GM18951 (cell line): ENCODE data around the gene NCEH1.
A peak's percentile ranks its signal among the peaks of the same experiment; 100 is the strongest.
"Not testable (repeated sequence)": the region's sequence is repeated elsewhere in the genome, so short reads cannot be mapped to it uniquely, and the experiment has no call there.

ENCODE experiments used
- POLR2A ChIP-seq: IDR thresholded peaks from 4 replicates; pipeline ENCODE4 v1.6.1; 2011; ENCODE audit warnings: mild to moderate bottlenecking; ENCODE audit not compliant: insufficient read length, insufficient read depth; ENCODE audit errors: extremely low read depth
- in situ Hi-C: fragments of 300-500 bp; cut with MboI; formaldehyde crosslinking; loops from one replicate; pipeline ENCODE4 v1.12.0; 2022; ENCODE audit warnings: low sequenced_read_pairs, mixed read lengths, inconsistent platforms; ENCODE audit not compliant: unreplicated experiment

Gene NCEH1

GRCh38 chr3:172710664-172711453, at the start of gene NCEH1:
NCEH1 (minus strand) TSS chr3:172711067; CDS start chr3:172710984, 83 bp downstream.
- in situ Hi-C loops = no loop called here
- TF ChIP-seq POLR2A = peak; percentile 91

- in situ Hi-C loops = not testable (repeated sequence)
These were observed 49.5 kb upstream of the NCEH1 start for GRCh38 chr3:172760416-172760815.

GRCh38 chr3:172753125-172753524, 42.3 kb upstream of the NCEH1 start:
- no peak for TF ChIP-seq POLR2A
- in situ Hi-C loops = no loop called here

- TF ChIP-seq POLR2A = no peak
- in situ Hi-C loops = no loop called here
These were observed 41.8 kb upstream of the NCEH1 start for GRCh38 chr3:172752651-172753050.

- in situ Hi-C loops = no loop called here
- no peak for TF ChIP-seq POLR2A
These were observed 40.4 kb upstream of the NCEH1 start for GRCh38 chr3:172751175-172751704.

GRCh38 chr3:172750368-172751174, 39.7 kb upstream of the NCEH1 start, which contains the start of gene ECT2:
ECT2 (plus strand) TSS chr3:172750726; CDS start chr3:172754531, 3,805 bp downstream.
- in situ Hi-C loops = no loop called here
- peak; percentile 69 for TF ChIP-seq POLR2A

- TF ChIP-seq POLR2A = no peak
- in situ Hi-C loops = no loop called here
These were observed 39.2 kb upstream of the NCEH1 start for GRCh38 chr3:172750069-172750367.

- in situ Hi-C loops = no loop called here
- no peak for TF ChIP-seq POLR2A
These were observed 38.5 kb upstream of the NCEH1 start for GRCh38 chr3:172749230-172749965.

GRCh38 chr3:172746475-172746874, 35.6 kb upstream of the NCEH1 start:
- in situ Hi-C loops = no loop called here

GRCh38 chr3:172739462-172739861, 28.6 kb upstream of the NCEH1 start:
- no peak for TF ChIP-seq POLR2A
- in situ Hi-C loops = no loop called here

More at GRCh38 chr3:172746475-172746874, 35.6 kb upstream of the NCEH1 start:
- no peak for TF ChIP-seq POLR2A

GRCh38 chr3:172735014-172735413, 24.1 kb upstream of the NCEH1 start:
- in situ Hi-C loops = no loop called here
- TF ChIP-seq POLR2A = no peak

GRCh38 chr3:172726380-172726779, 15.5 kb upstream of the NCEH1 start:
- no peak for TF ChIP-seq POLR2A
- in situ Hi-C loops = no loop called here

GRCh38 chr3:172722536-172723040, 11.7 kb upstream of the NCEH1 start:
- in situ Hi-C loops = not testable (repeated sequence)

- TF ChIP-seq POLR2A = no peak
- in situ Hi-C loops = no loop called here
These were observed 6.7 kb upstream of the NCEH1 start for GRCh38 chr3:172717493-172718088.
